Upper lobe of right lung (tissue), 1 donor: ENCODE data around the gene ANO8. TPM values are rescaled to one million over a fixed set of nuclear protein-coding genes. Genes with fewer than 3 reads are reported as not detected.

Experiments
- ATAC-seq: fragments of 200-7000 bp; cut with Tn5 transposase; one replicate; pipeline ENCODE4 v1.9.1; 2020; ENCODE audit warnings: mild to moderate bottlenecking, moderate library complexity
- DNase-seq: peaks from one replicate; pipeline ENCODE4 v3.0.0-alpha.2; 2020
- H3K27ac ChIP-seq: fragments of 200-600 bp; one replicate; pipeline ENCODE4 v1.8.0; 2022
- H3K27me3 ChIP-seq: fragments of 200-600 bp; one replicate; pipeline ENCODE4 v1.8.0; 2022; ENCODE audit warnings: mild to moderate bottlenecking
- H3K36me3 ChIP-seq: fragments of 200-600 bp; one replicate; pipeline ENCODE4 v1.8.0; 2022
- H3K4me1 ChIP-seq: fragments of 200-600 bp; one replicate; pipeline ENCODE4 v1.8.0; 2022
- H3K4me3 ChIP-seq: fragments of 200-600 bp; one replicate; pipeline ENCODE4 v1.8.0; 2022; ENCODE audit warnings: mild to moderate bottlenecking
- H3K9me3 ChIP-seq: fragments of 200-600 bp; one replicate; pipeline ENCODE4 v1.8.0; 2022
- intact Hi-C: fragments of 100-400 bp; cut with DNase I; formaldehyde crosslinking; loops from one replicate; pipeline ENCODE4 v1.11.0; 2022
- total RNA-seq: library from RNA; stranded (reverse); fragmentation: NEBNext Ultra II Directional; extraction: Animal tissue kit (Norgen Biotek cat#: 25700); gene quantifications from one replicate; pipeline ENCODE4 v1.2.1, GENCODE V29; 2021
- TF ChIP-seq, protein P1 (sequence below): fragments of 200-600 bp; IDR thresholded peaks from one replicate; pipeline ENCODE4 v1.8.0; 2022; ENCODE audit warnings: antibody characterized with exemption
- donor health status: DM: no; HTN: yes; CAD: no; lungs with severe emphysema.

Gene ANO8
- total RNA-seq, 1 donor from 2014 or later: 14.6 TPM

DNA sequence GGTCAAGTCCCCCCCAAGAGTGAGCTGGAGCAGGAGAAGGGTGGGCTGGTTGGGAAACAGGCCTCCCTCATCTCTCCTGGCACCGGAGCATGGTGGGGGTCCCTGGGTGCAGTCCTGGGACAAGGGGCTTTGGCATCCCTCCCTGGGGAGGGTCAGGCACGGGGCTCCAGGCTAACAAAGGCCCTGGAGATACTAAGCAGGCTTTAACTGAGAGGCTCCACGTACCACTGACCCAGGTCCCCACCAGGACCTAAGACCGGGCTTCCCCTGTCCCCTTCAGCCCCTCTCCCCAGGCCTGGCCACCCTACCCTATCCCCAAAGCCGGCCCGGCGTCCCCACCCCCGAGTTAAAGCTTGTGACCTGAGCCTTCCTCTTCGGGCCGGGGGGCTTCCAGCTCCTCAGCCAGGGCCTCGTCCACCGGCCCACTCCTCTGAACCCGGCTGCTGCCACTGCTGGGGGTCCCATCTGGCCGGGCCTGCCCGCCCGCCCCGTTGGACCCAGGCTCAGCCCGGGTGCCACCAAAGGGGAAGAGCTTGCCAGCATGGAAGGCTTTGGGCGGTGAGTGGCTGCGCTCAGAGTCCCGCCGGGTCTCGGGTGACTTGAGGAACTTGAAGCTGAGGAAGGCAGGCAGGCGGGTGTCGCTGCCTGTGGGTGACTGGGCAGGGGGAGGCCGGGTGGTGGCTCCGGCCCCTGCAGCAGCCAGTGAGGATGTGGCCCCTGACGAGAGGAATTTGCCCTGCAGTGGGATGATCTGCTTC is 10.1 kb downstream of the ANO8 start:
- TF ChIP-seq, protein P1, sequence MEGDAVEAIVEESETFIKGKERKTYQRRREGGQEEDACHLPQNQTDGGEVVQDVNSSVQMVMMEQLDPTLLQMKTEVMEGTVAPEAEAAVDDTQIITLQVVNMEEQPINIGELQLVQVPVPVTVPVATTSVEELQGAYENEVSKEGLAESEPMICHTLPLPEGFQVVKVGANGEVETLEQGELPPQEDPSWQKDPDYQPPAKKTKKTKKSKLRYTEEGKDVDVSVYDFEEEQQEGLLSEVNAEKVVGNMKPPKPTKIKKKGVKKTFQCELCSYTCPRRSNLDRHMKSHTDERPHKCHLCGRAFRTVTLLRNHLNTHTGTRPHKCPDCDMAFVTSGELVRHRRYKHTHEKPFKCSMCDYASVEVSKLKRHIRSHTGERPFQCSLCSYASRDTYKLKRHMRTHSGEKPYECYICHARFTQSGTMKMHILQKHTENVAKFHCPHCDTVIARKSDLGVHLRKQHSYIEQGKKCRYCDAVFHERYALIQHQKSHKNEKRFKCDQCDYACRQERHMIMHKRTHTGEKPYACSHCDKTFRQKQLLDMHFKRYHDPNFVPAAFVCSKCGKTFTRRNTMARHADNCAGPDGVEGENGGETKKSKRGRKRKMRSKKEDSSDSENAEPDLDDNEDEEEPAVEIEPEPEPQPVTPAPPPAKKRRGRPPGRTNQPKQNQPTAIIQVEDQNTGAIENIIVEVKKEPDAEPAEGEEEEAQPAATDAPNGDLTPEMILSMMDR: no peak
- ATAC-seq: no peak
- no peaks in the 10 kb centered on the region for H3K27me3 ChIP-seq
- no peak overlapping the region for H3K27ac ChIP-seq
- intact Hi-C loops: no loop called here
- no peaks in the 10 kb centered on the region for H3K9me3 ChIP-seq
- no peak for DNase-seq
- no peak overlapping the region for H3K4me3 ChIP-seq
- H3K4me1 ChIP-seq: no peaks in the 10 kb centered on the region
- H3K36me3 ChIP-seq: peaks cover 25% of the 10 kb centered on the region

DNA sequence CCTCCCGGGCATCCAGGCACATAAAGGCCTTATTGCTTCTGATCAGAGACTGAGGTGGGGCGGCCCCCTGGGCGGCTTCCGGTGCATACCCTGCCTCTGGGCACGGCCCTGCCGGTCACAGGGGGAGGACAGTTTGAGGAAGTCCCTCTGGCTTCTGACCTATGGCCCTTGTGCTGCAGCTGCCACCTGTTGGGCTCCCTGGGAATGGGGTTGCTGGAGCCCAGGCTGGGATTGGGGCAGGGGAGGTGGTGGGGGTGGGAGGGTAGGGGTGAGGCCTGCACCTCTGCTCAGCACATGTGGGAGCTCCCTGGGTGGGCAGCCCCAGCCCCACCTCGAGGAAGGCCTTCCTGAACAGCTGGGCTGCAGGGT is 10.7 kb downstream of the ANO8 start:
- TF ChIP-seq, protein P1: peak; percentile 10
- Histone ChIP-seq H3K4me1 (no peaks in the 10 kb centered on the region), H3K9me3 (no peaks in the 10 kb centered on the region), H3K4me3 (no peak overlapping the region), H3K27me3 (no peaks in the 10 kb centered on the region), H3K36me3 (peaks cover 30% of the 10 kb centered on the region), H3K27ac (no peak overlapping the region)
- DNase-seq (no peak), ATAC-seq (peak; percentile 37)
- intact Hi-C loops: no loop called here

GRCh38 chr19:17323300-17323963 is 11.2 kb downstream of the ANO8 start:
- H3K4me3 ChIP-seq: no peak overlapping the region

DNA sequence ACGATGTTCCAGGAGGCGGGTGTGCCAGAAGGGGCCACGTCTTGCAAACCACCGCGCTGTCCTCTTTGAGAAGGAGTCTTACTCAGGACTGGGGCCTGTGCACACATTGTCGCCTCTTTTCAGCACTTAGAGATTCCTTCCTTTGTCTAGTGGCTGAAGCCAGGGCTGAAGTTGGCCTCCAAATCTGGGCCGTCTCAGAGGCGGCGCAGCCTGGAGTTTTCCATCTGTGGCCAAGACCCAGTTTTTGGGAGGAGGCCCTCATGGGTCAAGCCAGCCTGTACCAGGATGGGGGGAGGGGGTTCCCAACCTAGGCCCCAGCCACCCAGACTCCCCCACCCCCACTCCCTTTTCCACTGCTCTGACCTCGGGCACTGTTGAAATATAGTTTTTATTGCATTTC is 11.8 kb downstream of the ANO8 start:
- H3K27me3 ChIP-seq: no peaks in the 10 kb centered on the region
- H3K36me3 ChIP-seq: peaks cover 30% of the 10 kb centered on the region
- intact Hi-C loops: no loop called here
- H3K4me3 ChIP-seq: no peak overlapping the region
- H3K27ac ChIP-seq: no peak overlapping the region
- DNase-seq (no peak), ATAC-seq (no peak)
- TF ChIP-seq, protein P1: no peak
- H3K9me3 ChIP-seq: no peaks in the 10 kb centered on the region
- H3K4me1 ChIP-seq: no peaks in the 10 kb centered on the region

More at GRCh38 chr19:17323300-17323963, 11.2 kb downstream of the ANO8 start:
- no peak overlapping the region for H3K27ac ChIP-seq
- TF ChIP-seq, protein P1: no peak
- H3K36me3 ChIP-seq: peaks cover 30% of the 10 kb centered on the region
- H3K4me1 ChIP-seq: no peaks in the 10 kb centered on the region
- no peaks in the 10 kb centered on the region for H3K9me3 ChIP-seq
- DNase-seq: no peak
- H3K27me3 ChIP-seq: no peaks in the 10 kb centered on the region
- ATAC-seq: no peak
- intact Hi-C loops: no loop called here

- no peak for DNase-seq
- Histone ChIP-seq H3K4me3 (no peak overlapping the region), H3K27me3 (no peaks in the 10 kb centered on the region), H3K9me3 (no peaks in the 10 kb centered on the region), H3K36me3 (peaks cover 32% of the 10 kb centered on the region), H3K4me1 (no peaks in the 10 kb centered on the region), H3K27ac (no peak overlapping the region)
- TF ChIP-seq, protein P1: no peak
- ATAC-seq: no peak
- intact Hi-C loops: no loop called here
These were observed 12.8 kb downstream of the ANO8 start for GRCh38 chr19:17321655-17322489.
